T-cell (primary cell): ENCODE data around the gene NAGPA. TPM values are rescaled to one million over a fixed set of nuclear protein-coding genes. Genes with fewer than 3 reads are reported as not detected.

Experiments used
- ATAC-seq, 4 experiments: fragments of 200-7000 bp in 3 of 4; fragments of 150-1000 bp in 1 of 4; cut with Tn5 transposase; replicated peaks in 1 of 4; 1 replicate in 3 of 4; 2 replicates in 1 of 4; pipeline ENCODE4 v1.10.0; 2021; ENCODE audit warnings: moderate library complexity in 3 of 4, mild to moderate bottlenecking in 2 of 4, moderate number of reproducible peaks in 1 of 4
- CTCF ChIA-PET, 2 donors: fragments of 300-600 bp; sonication (Branson Sonifier 250); formaldehyde crosslinking; loops; one replicate each; lab custom pipeline; 2022; ENCODE audit warnings: antibody characterized with exemption in 2 of 2; lab: Charles Lee
- POLR2A ChIA-PET, 2 donors: fragments of 300-600 bp; sonication (Branson Sonifier 250); formaldehyde crosslinking; loops; one replicate each; lab custom pipeline; 2022; ENCODE audit warnings: antibody characterized with exemption in 2 of 2; lab: Charles Lee
- DNase-seq, 35 experiments: peaks; one replicate each; pipeline versions ENCODE4 v3.0.0 to v3.0.0-alpha.2; 2013 to 2023
- H3K27ac ChIP-seq: one replicate; pipeline ENCODE4 v1.5.1; 2013; ENCODE audit warnings: low read length
- H3K27me3 ChIP-seq, 2 experiments: replicated peaks in 1 of 2; 1 replicate in 1 of 2; 2 replicates in 1 of 2; pipeline versions ENCODE4 v1.6.1 to v1.7.0; 2013; ENCODE audit warnings: low read length in 1 of 2, mixed read lengths in 1 of 2; ENCODE audit not compliant: control insufficient read depth in 2 of 2, insufficient read depth in 2 of 2; ENCODE audit errors: extremely low read depth in 1 of 2
- H3K36me3 ChIP-seq, 2 donors: 1 replicate in 1 of 2; 2 replicates in 1 of 2; pipeline versions ENCODE4 v1.6.1 to v1.7.0; 2013; ENCODE audit warnings: low read length in 1 of 2; ENCODE audit not compliant: control insufficient read depth in 2 of 2, insufficient read depth in 1 of 2; ENCODE audit errors: extremely low read depth in 1 of 2
- H3K4me1 ChIP-seq, 2 experiments: 1 replicate in 1 of 2; 2 replicates in 1 of 2; pipeline versions ENCODE4 v1.6.1 to v1.7.0; 2013; ENCODE audit warnings: low read length in 2 of 2, mixed read lengths in 1 of 2; ENCODE audit not compliant: insufficient read depth in 2 of 2, control insufficient read depth in 1 of 2; ENCODE audit errors: extremely low read depth in 1 of 2
- H3K4me3 ChIP-seq, 2 donors: 1 replicate in 1 of 2; 2 replicates in 1 of 2; pipeline versions ENCODE4 v1.5.1 to v1.7.0; 2013; ENCODE audit warnings: mild to moderate bottlenecking in 2 of 2, low read length in 1 of 2, moderate library complexity in 1 of 2; ENCODE audit not compliant: control insufficient read depth in 1 of 2; ENCODE audit errors: extremely low read depth in 1 of 2
- H3K9me3 ChIP-seq: 2 replicates; pipeline ENCODE4 v1.7.0; 2013
- H3K27ac Mint-ChIP-seq, 2 donors: one replicate each; pipeline ENCODE4 v1.8.0; 2020 to 2021; ENCODE audit warnings: mild to moderate bottlenecking in 2 of 2, mixed read lengths in 2 of 2
- H3K27me3 Mint-ChIP-seq, 2 donors: one replicate each; pipeline ENCODE4 v1.8.0; 2021 to 2022; ENCODE audit warnings: mixed read lengths in 2 of 2
- H3K36me3 Mint-ChIP-seq: one replicate; pipeline ENCODE4 v1.8.0; 2021; ENCODE audit warnings: mixed read lengths
- H3K4me1 Mint-ChIP-seq, 3 donors: one replicate each; pipeline ENCODE4 v1.8.0; 2020 to 2022; ENCODE audit warnings: mixed read lengths in 3 of 3, mild to moderate bottlenecking in 1 of 3
- H3K4me3 Mint-ChIP-seq, 3 donors: one replicate each; pipeline ENCODE4 v1.8.0; 2020 to 2022; ENCODE audit warnings: mild to moderate bottlenecking in 3 of 3, mixed read lengths in 3 of 3, moderate library complexity in 3 of 3
- H3K9me3 Mint-ChIP-seq, 3 donors: one replicate each; pipeline ENCODE4 v1.8.0; 2020 to 2022; ENCODE audit warnings: mixed read lengths in 3 of 3
- WGBS: methylation state at CpG from one replicate; pipeline ENCODE4 v1.1.5; 2013; ENCODE audit warnings: missing lambda C conversion rate; ENCODE audit not compliant: insufficient coverage; 5-methylcytosine and 5-hydroxymethylcytosine counted together
- total RNA-seq, 35 experiments: library from RNA in 6 of 35; stranded (reverse) in 6 of 35; fragments of 120-200 nt in 1 of 35; gene quantifications; one replicate each; pipeline versions ENCODE4 v1.2.1 to v1.2.4 and lab custom pipeline; 2013 to 2026

The NAGPA gene
- total RNA-seq, 5 donors from 2014 or later (not counting 1 experiment from before 2014, with no cell fraction given) = 26.2 to 33.6 (median 29.7) TPM

DNA sequence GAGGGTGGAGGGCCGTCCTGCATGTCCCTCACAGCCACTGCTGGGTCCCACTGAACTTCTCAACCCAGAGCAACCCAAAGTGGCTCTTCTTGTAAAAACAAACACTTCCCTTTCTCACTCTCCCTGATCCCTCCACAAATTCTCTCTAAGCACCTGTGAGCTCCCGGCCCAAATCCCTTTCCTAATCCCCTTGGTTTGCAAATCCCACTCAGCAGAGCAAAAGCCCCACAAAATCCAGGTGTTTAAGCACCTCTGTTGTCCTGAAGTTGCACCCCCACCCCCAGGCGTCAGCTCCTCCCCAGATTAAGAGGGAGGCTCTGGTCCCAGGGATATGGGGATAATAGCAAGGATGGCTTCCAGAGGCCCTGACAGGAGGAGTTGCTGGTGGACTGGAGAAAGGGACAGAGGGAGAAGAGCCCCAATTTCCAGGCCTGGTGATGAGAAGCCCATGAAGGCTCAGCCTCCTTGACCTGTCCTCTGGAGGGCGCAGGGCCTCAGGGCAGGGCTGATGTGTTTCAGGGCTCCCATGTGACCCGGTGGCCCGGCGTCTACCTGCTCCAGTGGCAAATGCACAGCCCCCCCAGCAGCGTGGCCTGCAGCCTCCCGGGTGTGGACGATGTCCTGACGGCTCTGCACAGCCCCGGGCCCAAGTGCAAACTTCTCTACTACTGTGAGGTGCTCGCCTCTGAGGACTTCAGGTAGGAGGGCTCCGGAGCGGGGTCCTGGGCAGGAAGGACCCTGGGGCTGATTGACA lies 23.0 kb downstream of the NAGPA start:
- 53% methylated on average over 13 of the region's 15 CpGs for WGBS
- no peak overlapping the region for H3K4me3 Mint-ChIP-seq

GRCh38 chr16:5008311-5008731 lies 25.4 kb downstream of the NAGPA start:
- ATAC-seq (no peak), DNase-seq (no peak)
- Histone ChIP-seq H3K27ac (no peak overlapping the region), H3K4me1 (no peaks in the 10 kb centered on the region), H3K4me3 (no peak overlapping the region), H3K36me3 (no peaks in the 10 kb centered on the region), H3K27me3 (peaks cover 0 to 42% of the 10 kb centered on the region in 2 experiments), H3K9me3 (no peaks in the 10 kb centered on the region)
- H3K27ac Mint-ChIP-seq = no peak overlapping the region
- H3K27me3 Mint-ChIP-seq = peaks cover 17% of the 10 kb centered on the region in 2 donors
- WGBS = 76% methylated on average over 18 of the region's 18 CpGs
- POLR2A ChIA-PET = no interaction called here
- H3K4me1 Mint-ChIP-seq = no peaks in the 10 kb centered on the region
- CTCF ChIA-PET = no interaction called here
- H3K36me3 Mint-ChIP-seq = no peaks in the 10 kb centered on the region
- H3K9me3 Mint-ChIP-seq = no peaks in the 10 kb centered on the region
- H3K4me3 Mint-ChIP-seq = no peak overlapping the region

More for the DNA sequence above, 23.0 kb downstream of the NAGPA start:
- CTCF ChIA-PET = interaction anchor here in 1 of 2 donors (0.6 kb wide), 1 partner anchor 43 kb away, joined by 3 read pairs; no protein-coding TSS in a partner anchor
- Histone ChIP-seq H3K4me3 (no peak overlapping the region), H3K4me1 (no peaks in the 10 kb centered on the region), H3K27ac (no peak overlapping the region), H3K9me3 (no peaks in the 10 kb centered on the region), H3K27me3 (peaks cover 0 to 44% of the 10 kb centered on the region in 2 experiments), H3K36me3 (no peaks in the 10 kb centered on the region)
- Mint-ChIP-seq H3K27ac (no peak overlapping the region), H3K4me1 (no peaks in the 10 kb centered on the region), H3K9me3 (no peaks in the 10 kb centered on the region), H3K36me3 (no peaks in the 10 kb centered on the region), H3K27me3 (peaks cover 9 to 13% of the 10 kb centered on the region in 2 donors)
- ATAC-seq (no peak), DNase-seq (no peak)
- POLR2A ChIA-PET = no interaction called here

DNA sequence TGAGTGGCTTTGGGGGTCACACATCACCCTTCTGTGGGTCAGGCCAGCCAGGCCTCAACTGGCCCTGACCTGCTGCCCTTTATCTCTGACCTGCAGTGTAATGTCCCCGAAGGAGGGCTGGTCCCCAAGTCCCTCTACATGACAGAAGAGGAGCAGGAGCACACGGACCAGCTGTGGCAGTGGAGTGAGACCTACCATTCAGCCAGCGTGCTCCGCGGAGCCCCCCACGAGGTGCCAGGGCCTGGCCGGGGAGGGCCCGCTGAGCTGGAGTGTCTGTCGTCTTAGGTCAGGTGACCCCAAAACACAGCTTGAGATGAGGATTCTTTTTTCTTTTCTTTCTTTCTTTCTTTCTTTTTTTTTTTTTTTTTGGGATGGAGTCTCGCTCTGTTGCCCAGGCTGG lies 26.5 kb downstream of the NAGPA start:
- no peaks in the 10 kb centered on the region for H3K9me3 Mint-ChIP-seq
- no peak for ATAC-seq
- peaks cover 17% of the 10 kb centered on the region in 2 donors for H3K27me3 Mint-ChIP-seq

DNA sequence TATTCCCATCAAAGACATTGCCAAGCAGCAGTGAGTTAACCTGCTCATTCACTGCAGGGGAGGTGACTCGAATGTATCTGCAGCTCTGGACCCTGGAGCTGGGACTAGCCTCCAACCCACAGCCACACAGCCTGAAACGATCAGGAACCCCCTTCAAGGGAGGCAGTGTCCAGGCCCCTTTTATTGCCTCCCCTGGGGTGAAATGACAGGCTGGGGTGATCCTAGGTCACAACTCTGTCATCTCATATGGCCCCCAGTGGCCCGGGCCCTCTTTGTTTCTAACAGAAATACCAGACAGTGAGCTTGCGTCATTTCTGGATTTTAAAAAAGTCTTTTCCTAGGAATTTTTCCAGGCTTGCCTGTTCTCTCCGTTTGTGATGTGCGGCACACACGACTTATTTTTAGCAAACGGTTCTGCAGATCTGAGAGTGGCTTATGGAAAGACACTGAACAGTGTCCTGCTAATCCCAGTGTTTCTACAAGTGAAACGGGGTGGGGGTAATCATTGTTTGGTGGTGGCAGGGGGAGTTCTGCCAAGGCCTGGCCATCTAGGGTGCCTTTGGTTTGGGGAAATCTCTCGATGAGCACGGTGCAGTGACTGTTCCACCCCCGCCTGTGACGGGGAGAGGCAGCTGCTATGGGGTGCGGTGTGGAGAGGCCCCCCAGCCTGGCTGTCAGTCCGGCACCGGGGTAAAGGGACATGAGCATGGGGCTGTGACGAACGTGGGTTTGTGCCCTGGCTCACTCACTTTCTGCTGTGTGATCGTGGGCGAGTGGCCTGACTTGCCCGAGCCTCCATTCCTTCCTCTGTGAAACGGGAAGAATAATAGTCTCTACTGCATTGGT lies 27.2 kb downstream of the NAGPA start:
- H3K36me3 Mint-ChIP-seq = no peaks in the 10 kb centered on the region
- POLR2A ChIA-PET = no interaction called here
- ATAC-seq = no peak

More for the DNA sequence above, 26.5 kb downstream of the NAGPA start:
- CTCF ChIA-PET = no interaction called here
- Histone ChIP-seq H3K9me3 (no peaks in the 10 kb centered on the region), H3K36me3 (no peaks in the 10 kb centered on the region), H3K27ac (no peak overlapping the region), H3K27me3 (peaks cover 2 to 40% of the 10 kb centered on the region in 2 experiments), H3K4me3 (no peak overlapping the region), H3K4me1 (no peaks in the 10 kb centered on the region)
- no peaks in the 10 kb centered on the region for H3K4me1 Mint-ChIP-seq
- H3K36me3 Mint-ChIP-seq = no peaks in the 10 kb centered on the region
- POLR2A ChIA-PET = no interaction called here
- no peak for DNase-seq
- 78% methylated on average over 2 of the region's 10 CpGs for WGBS
- H3K4me3 Mint-ChIP-seq = no peak overlapping the region
- H3K27ac Mint-ChIP-seq = no peak overlapping the region

DNA sequence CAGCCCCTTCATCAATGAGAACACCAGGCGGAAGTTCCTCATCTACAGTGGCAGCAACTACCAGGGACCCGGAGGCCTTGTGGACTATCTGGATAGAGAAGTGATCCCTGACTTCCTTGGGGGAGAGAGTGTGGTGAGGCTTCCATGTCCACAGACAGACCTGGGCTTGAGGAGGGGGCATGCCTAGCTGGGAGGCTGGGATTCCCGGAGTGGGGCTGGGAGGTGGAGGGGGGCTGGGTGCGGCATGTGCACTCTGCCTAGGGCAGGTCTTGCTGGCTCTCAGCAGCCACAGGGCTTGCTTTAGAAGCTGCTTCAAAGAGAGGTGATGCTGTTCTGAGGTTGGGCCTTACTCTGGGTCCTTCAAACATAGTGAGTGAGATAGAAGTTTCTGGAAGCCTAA lies 27.8 kb downstream of the NAGPA start:
- ChIA-PET POLR2A (no interaction called here), CTCF (no interaction called here)
- DNase-seq (no peak), ATAC-seq (no peak)
- Histone ChIP-seq H3K27ac (no peak overlapping the region), H3K4me1 (no peaks in the 10 kb centered on the region), H3K27me3 (peaks cover 2 to 37% of the 10 kb centered on the region in 2 experiments), H3K4me3 (no peak overlapping the region), H3K9me3 (no peaks in the 10 kb centered on the region), H3K36me3 (no peaks in the 10 kb centered on the region)
- Mint-ChIP-seq H3K4me1 (no peaks in the 10 kb centered on the region), H3K27ac (no peak overlapping the region), H3K4me3 (no peak overlapping the region), H3K9me3 (no peaks in the 10 kb centered on the region), H3K27me3 (peaks cover 17 to 20% of the 10 kb centered on the region in 2 donors), H3K36me3 (no peaks in the 10 kb centered on the region)
- WGBS = 79% methylated on average over 2 of the region's 4 CpGs

More for the DNA sequence above, 27.2 kb downstream of the NAGPA start:
- no peak overlapping the region for H3K4me3 ChIP-seq
- no peak for DNase-seq
- no peaks in the 10 kb centered on the region for H3K4me1 ChIP-seq
- H3K36me3 ChIP-seq = no peaks in the 10 kb centered on the region
- peaks cover 17% of the 10 kb centered on the region in 2 donors for H3K27me3 Mint-ChIP-seq
- H3K27ac Mint-ChIP-seq = no peak overlapping the region
- no peaks in the 10 kb centered on the region for H3K9me3 Mint-ChIP-seq
- 83% methylated on average over 20 of the region's 22 CpGs for WGBS
- no peak overlapping the region for H3K27ac ChIP-seq
- CTCF ChIA-PET = no interaction called here
- no peaks in the 10 kb centered on the region for H3K9me3 ChIP-seq
- H3K4me3 Mint-ChIP-seq = no peak overlapping the region
- H3K4me1 Mint-ChIP-seq = no peaks in the 10 kb centered on the region
- peaks cover 2 to 41% of the 10 kb centered on the region in 2 experiments for H3K27me3 ChIP-seq

DNA sequence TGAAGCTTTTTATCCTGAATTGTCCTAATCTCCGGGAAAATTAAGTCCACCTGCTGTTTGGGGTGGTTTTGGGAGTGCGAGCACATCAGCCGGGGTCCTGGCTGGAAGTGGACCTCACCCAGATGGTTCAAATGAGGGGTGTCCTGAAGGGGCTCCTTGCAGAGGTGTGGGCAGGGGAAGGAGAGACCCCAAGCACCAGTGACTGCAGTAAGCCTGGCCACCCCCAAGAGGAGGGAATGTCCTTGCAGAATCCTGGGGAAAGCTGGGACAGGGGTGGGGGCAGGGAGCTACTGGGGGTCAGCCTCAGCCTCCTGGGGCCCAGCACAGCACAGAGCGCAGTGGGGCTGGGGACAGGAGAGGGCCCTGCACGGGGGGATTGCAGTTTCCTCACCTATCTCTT lies 29.4 kb downstream of the NAGPA start:
- Mint-ChIP-seq H3K4me3 (no peak overlapping the region), H3K4me1 (no peaks in the 10 kb centered on the region), H3K36me3 (no peaks in the 10 kb centered on the region), H3K27me3 (peaks cover 8 to 16% of the 10 kb centered on the region in 2 donors), H3K27ac (no peak overlapping the region), H3K9me3 (no peaks in the 10 kb centered on the region)
- peaks cover 2 to 41% of the 10 kb centered on the region in 2 experiments for H3K27me3 ChIP-seq
- H3K9me3 ChIP-seq = no peaks in the 10 kb centered on the region
- no peaks in the 10 kb centered on the region for H3K4me1 ChIP-seq
- no peak for DNase-seq
- ChIA-PET POLR2A (no interaction called here), CTCF (no interaction called here)
- H3K27ac ChIP-seq = no peak overlapping the region
- no peaks in the 10 kb centered on the region for H3K36me3 ChIP-seq
- WGBS = 72% methylated on average over 4 of the region's 5 CpGs
- H3K4me3 ChIP-seq = no peak overlapping the region
- no peak for ATAC-seq
